HEK293 (cell line): ENCODE results near the gene PAPSS1.

Source experiments
- KLF10 ChIP-seq: fragments of 450-650 bp; IDR thresholded peaks from 2 replicates; pipeline ENCODE4 v1.5.1; 2018; ENCODE audit warnings: missing biosample characterization, mild to moderate bottlenecking, missing genetic modification characterization
- KLF7 ChIP-seq: fragments of 450-650 bp; formaldehyde crosslinking; IDR thresholded peaks from 2 replicates; pipeline ENCODE4 v1.5.1; 2016; ENCODE audit warnings: missing biosample characterization, missing genetic modification characterization, borderline replicate concordance
- ZBTB17 ChIP-seq: fragments of 450-650 bp; formaldehyde crosslinking; IDR thresholded peaks from 2 replicates; pipeline ENCODE4 v1.5.1; 2016; ENCODE audit warnings: missing biosample characterization, missing genetic modification characterization
- ZIC2 ChIP-seq: fragments of 450-650 bp; formaldehyde crosslinking; IDR thresholded peaks from 2 replicates; pipeline ENCODE4 v1.5.1; 2016; ENCODE audit warnings: missing biosample characterization, missing genetic modification characterization
- ZNF138 ChIP-seq: fragments of 450-650 bp; formaldehyde crosslinking; IDR thresholded peaks from 2 replicates; pipeline ENCODE4 v1.5.1; 2016; ENCODE audit warnings: missing biosample characterization, missing genetic modification characterization, borderline replicate concordance
- ZNF274 ChIP-seq, 2 experiments: fragments of 200-500 bp in 1 of 2; fragments of 450-650 bp in 1 of 2; sonication (Bioruptor generic) in 1 of 2; formaldehyde crosslinking in 1 of 2; IDR thresholded peaks; 2 replicates each; pipeline versions ENCODE4 v1.5.1 to v1.6.1; 2014 to 2016; ENCODE audit warnings: borderline replicate concordance in 1 of 2, inconsistent platforms in 1 of 2, low read length in 1 of 2, missing biosample characterization in 1 of 2, missing genetic modification characterization in 1 of 2
- ZNF324 ChIP-seq: fragments of 450-650 bp; formaldehyde crosslinking; IDR thresholded peaks from 2 replicates; pipeline ENCODE4 v1.5.1; 2016; ENCODE audit warnings: missing biosample characterization, missing genetic modification characterization
- ZNF776 ChIP-seq: fragments of 450-650 bp; formaldehyde crosslinking; IDR thresholded peaks from 2 replicates; pipeline ENCODE4 v1.5.0; 2017; ENCODE audit warnings: missing biosample characterization, missing genetic modification characterization, borderline replicate concordance
- ZNF777 ChIP-seq: fragments of 450-650 bp; formaldehyde crosslinking; IDR thresholded peaks from 2 replicates; pipeline ENCODE4 v1.5.1; 2017; ENCODE audit warnings: missing biosample characterization, missing genetic modification characterization, borderline replicate concordance
- TF ChIP-seq, protein P1 (sequence below): fragments of 450-650 bp; formaldehyde crosslinking; IDR thresholded peaks from 2 replicates; pipeline ENCODE4 v1.5.1; 2016; ENCODE audit warnings: missing biosample characterization, missing genetic modification characterization, low read depth
- TF ChIP-seq, protein P2 (sequence below): fragments of 450-650 bp; formaldehyde crosslinking; IDR thresholded peaks from 2 replicates; pipeline ENCODE4 v1.5.1; 2016; ENCODE audit warnings: missing biosample characterization, missing genetic modification characterization
- TF ChIP-seq, protein P3 (sequence below): IDR thresholded peaks from 2 replicates; pipeline ENCODE4 v1.6.1; 2011; ENCODE audit warnings: mild to moderate bottlenecking, low read depth, low read length, borderline replicate concordance
- TF ChIP-seq, protein P4 (sequence below): fragments of 450-650 bp; formaldehyde crosslinking; IDR thresholded peaks from 2 replicates; pipeline ENCODE4 v1.5.1; 2016; ENCODE audit warnings: missing biosample characterization, missing genetic modification characterization, low read depth
- TF ChIP-seq, protein P5 (sequence below): fragments of 450-650 bp; formaldehyde crosslinking; IDR thresholded peaks from 2 replicates; pipeline ENCODE4 v1.5.1; 2017; ENCODE audit warnings: missing biosample characterization, missing genetic modification characterization

DNA sequence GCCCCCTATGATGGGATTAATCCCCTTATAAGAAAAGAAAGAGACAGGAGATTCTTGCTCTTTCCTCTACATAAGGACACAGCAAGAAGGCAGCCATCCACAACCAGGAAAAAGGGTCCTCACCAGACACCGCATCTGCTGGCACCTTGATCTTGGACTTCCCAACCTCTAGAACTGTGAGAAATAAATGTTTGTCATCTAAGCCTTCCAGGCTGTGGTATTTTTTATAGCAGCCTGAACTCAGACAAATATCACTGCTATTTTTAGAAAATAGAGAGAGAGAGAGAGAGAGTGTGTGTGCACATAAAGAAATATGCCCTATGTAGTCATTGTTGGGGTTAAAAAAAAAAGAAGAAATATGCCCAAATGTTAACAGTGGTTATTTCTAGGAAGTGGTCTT is 104.2 kb downstream of the PAPSS1 start:
- TF ChIP-seq, protein P1, sequence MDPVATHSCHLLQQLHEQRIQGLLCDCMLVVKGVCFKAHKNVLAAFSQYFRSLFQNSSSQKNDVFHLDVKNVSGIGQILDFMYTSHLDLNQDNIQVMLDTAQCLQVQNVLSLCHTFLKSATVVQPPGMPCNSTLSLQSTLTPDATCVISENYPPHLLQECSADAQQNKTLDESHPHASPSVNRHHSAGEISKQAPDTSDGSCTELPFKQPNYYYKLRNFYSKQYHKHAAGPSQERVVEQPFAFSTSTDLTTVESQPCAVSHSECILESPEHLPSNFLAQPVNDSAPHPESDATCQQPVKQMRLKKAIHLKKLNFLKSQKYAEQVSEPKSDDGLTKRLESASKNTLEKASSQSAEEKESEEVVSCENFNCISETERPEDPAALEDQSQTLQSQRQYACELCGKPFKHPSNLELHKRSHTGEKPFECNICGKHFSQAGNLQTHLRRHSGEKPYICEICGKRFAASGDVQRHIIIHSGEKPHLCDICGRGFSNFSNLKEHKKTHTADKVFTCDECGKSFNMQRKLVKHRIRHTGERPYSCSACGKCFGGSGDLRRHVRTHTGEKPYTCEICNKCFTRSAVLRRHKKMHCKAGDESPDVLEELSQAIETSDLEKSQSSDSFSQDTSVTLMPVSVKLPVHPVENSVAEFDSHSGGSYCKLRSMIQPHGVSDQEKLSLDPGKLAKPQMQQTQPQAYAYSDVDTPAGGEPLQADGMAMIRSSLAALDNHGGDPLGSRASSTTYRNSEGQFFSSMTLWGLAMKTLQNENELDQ (tag by site-specific recombination) = no peak
- TF ChIP-seq, protein P2, sequence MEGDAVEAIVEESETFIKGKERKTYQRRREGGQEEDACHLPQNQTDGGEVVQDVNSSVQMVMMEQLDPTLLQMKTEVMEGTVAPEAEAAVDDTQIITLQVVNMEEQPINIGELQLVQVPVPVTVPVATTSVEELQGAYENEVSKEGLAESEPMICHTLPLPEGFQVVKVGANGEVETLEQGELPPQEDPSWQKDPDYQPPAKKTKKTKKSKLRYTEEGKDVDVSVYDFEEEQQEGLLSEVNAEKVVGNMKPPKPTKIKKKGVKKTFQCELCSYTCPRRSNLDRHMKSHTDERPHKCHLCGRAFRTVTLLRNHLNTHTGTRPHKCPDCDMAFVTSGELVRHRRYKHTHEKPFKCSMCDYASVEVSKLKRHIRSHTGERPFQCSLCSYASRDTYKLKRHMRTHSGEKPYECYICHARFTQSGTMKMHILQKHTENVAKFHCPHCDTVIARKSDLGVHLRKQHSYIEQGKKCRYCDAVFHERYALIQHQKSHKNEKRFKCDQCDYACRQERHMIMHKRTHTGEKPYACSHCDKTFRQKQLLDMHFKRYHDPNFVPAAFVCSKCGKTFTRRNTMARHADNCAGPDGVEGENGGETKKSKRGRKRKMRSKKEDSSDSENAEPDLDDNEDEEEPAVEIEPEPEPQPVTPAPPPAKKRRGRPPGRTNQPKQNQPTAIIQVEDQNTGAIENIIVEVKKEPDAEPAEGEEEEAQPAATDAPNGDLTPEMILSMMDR (tag by site-specific recombination) = no peak
- TF ChIP-seq ZNF324 (tag by site-specific recombination) = no peak
- TF ChIP-seq, protein P3, sequence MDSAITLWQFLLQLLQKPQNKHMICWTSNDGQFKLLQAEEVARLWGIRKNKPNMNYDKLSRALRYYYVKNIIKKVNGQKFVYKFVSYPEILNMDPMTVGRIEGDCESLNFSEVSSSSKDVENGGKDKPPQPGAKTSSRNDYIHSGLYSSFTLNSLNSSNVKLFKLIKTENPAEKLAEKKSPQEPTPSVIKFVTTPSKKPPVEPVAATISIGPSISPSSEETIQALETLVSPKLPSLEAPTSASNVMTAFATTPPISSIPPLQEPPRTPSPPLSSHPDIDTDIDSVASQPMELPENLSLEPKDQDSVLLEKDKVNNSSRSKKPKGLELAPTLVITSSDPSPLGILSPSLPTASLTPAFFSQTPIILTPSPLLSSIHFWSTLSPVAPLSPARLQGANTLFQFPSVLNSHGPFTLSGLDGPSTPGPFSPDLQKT = no peak
- TF ChIP-seq ZBTB17 (tag by site-specific recombination) = no peak
- TF ChIP-seq, protein P4, sequence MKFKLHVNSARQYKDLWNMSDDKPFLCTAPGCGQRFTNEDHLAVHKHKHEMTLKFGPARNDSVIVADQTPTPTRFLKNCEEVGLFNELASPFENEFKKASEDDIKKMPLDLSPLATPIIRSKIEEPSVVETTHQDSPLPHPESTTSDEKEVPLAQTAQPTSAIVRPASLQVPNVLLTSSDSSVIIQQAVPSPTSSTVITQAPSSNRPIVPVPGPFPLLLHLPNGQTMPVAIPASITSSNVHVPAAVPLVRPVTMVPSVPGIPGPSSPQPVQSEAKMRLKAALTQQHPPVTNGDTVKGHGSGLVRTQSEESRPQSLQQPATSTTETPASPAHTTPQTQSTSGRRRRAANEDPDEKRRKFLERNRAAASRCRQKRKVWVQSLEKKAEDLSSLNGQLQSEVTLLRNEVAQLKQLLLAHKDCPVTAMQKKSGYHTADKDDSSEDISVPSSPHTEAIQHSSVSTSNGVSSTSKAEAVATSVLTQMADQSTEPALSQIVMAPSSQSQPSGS (tag by site-specific recombination) = no peak
- TF ChIP-seq, protein P5, sequence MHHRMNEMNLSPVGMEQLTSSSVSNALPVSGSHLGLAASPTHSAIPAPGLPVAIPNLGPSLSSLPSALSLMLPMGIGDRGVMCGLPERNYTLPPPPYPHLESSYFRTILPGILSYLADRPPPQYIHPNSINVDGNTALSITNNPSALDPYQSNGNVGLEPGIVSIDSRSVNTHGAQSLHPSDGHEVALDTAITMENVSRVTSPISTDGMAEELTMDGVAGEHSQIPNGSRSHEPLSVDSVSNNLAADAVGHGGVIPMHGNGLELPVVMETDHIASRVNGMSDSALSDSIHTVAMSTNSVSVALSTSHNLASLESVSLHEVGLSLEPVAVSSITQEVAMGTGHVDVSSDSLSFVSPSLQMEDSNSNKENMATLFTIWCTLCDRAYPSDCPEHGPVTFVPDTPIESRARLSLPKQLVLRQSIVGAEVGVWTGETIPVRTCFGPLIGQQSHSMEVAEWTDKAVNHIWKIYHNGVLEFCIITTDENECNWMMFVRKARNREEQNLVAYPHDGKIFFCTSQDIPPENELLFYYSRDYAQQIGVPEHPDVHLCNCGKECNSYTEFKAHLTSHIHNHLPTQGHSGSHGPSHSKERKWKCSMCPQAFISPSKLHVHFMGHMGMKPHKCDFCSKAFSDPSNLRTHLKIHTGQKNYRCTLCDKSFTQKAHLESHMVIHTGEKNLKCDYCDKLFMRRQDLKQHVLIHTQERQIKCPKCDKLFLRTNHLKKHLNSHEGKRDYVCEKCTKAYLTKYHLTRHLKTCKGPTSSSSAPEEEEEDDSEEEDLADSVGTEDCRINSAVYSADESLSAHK (tag by site-specific recombination) = no peak
- TF ChIP-seq ZNF138 (tag by site-specific recombination) = no peak
- no peak for TF ChIP-seq ZNF777 (tag by site-specific recombination)
- no peak for TF ChIP-seq ZIC2 (tag by site-specific recombination)
- TF ChIP-seq ZNF776 (tag by site-specific recombination) = no peak
- no peak for TF ChIP-seq KLF10 (tag by site-specific recombination)
- TF ChIP-seq ZNF274 (IDR thresholded peaks at IDR 0.05; ENCODE audit: low read length) = no peak
- no peak for TF ChIP-seq ZNF274 (tag by site-specific recombination; IDR thresholded peaks at IDR 0.05; ENCODE audit: borderline replicate concordance)
- no peak for TF ChIP-seq KLF7 (tag by site-specific recombination)
